ENCODE data around the gene TMED6. TPM values are rescaled to one million over a fixed set of nuclear protein-coding genes. Genes with fewer than 3 reads are reported as not detected.

TMED6 gene
- total RNA-seq, 4 donors from 2014 or later = 2.2 TPM; not detected in 3

- no peaks in the 10 kb centered on the region for H3K9me3 ChIP-seq
- WGBS, 2 donors (ENCODE audit: low coverage in 1 of 2) = 0% methylated on average over 10 to 16 of the region's 77 CpGs
- TF ChIP-seq POLR2A (IDR thresholded peaks at IDR 0.05) (peak; percentile 42 to 59), EP300 (IDR thresholded peaks at IDR 0.05) (no peak), CTCF (IDR thresholded peaks at IDR 0.05) (peak in 3 of 4 experiments; percentile 85 to 89 (median 89)), POLR2AphosphoS5 (IDR thresholded peaks at IDR 0.05) (peak; percentile 78)
- H3K27me3 ChIP-seq = no peaks in the 10 kb centered on the region
- H3K4me1 ChIP-seq = peaks cover 3 to 36% (median 17%) of the 10 kb centered on the region in 3 donors
- peak; percentile 98 for ATAC-seq
- peak within 1 kb of the TSS; percentile 80 to 95 (median 92) for H3K27ac ChIP-seq
- peaks cover 0 to 45% of the 10 kb centered on the region in 2 donors for H3K36me3 ChIP-seq
- peak within 1 kb of the TSS; percentile 89 to 92 for H3K4me3 ChIP-seq
These were observed 12.1 kb downstream of the TMED6 start, which contains the start of the genes COG8 and NIP7 for GRCh38 chr16:69339289-69340094. Gene COG8 (minus strand): TSS chr16:69339564. CDS start chr16:69339552, 12 bp downstream. Gene NIP7 (plus strand): TSS chr16:69339772. CDS start chr16:69339830, 58 bp downstream.

DNA sequence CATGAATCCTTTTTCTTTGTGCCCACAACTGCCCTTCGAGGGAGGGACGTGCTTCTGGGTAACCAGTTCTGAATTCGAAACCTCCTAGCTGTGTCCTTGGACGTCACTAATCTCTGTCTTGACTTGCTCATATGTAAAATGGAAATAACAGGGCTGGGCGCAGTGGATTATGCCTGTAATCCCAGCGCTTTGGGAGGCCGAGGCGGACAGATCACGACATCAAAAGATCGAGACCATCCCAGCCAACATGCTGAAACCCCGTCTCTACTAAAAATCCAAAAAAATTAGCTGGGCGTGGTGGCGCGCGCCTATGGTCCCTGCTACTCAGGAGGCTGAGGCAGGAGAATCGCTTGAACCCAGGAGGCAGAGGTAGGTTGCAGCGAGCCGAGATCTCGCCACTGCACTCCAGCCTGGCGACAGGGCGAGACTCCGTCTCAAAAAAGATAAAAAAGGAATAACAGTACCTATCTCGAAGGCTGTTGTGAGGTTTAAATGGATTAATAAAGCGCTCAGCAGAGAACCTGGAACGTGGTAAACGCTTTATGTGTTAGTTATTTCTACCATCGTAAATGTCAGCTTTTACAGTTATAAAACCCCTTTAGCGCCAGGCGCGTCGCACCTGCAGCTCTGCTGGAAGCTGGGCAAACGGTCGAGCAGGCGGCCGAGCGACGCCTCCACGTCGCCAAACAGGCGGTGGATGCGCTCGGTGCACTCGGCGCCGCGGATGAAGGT, 12.9 kb downstream of the TMED6 start:
- TF ChIP-seq EP300 (IDR thresholded peaks at IDR 0.05) (no peak), POLR2A (IDR thresholded peaks at IDR 0.05) (no peak), POLR2AphosphoS5 (IDR thresholded peaks at IDR 0.05) (no peak), CTCF (IDR thresholded peaks at IDR 0.05) (no peak)
- no peaks in the 10 kb centered on the region for H3K27me3 ChIP-seq
- H3K27ac ChIP-seq = peak overlapping the region; percentile 80 to 95 (median 92)
- ATAC-seq = no peak
- H3K4me3 ChIP-seq = peak overlapping the region; percentile 89 to 92
- H3K9me3 ChIP-seq = no peaks in the 10 kb centered on the region
- WGBS, 2 donors (ENCODE audit: low coverage in 1 of 2) = 22 to 30% methylated on average over 20 to 25 of the region's 46 CpGs
- H3K36me3 ChIP-seq = peaks cover 0 to 46% of the 10 kb centered on the region in 2 donors
- peaks cover 3 to 44% (median 17%) of the 10 kb centered on the region in 3 donors for H3K4me1 ChIP-seq

DNA sequence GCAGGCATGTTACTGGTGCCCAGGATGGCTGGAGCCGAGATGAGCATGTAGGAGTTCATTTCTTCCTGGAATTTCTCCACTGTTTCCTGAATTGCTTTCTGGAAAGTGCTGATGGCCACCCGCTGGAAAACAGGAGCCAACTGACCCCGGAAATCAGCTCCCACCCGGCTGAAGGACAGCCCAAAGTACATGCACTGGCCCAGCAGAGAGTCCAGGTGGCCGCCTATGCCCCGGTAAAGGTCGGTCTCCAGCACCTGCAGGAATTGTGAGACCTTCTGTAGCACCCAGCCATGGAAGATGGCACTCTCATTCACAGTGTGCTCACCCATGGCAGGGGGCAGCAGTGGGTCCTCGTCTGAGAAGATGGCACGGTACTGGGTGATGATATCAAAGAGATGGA, 16.9 kb downstream of the TMED6 start:
- H3K9me3 ChIP-seq = no peaks in the 10 kb centered on the region

More for the DNA sequence above, 16.9 kb downstream of the TMED6 start:
- Histone ChIP-seq H3K27ac (no peak overlapping the region), H3K27me3 (no peaks in the 10 kb centered on the region), H3K4me1 (peaks cover 0 to 59% (median 13%) of the 10 kb centered on the region in 3 donors), H3K4me3 (no peak overlapping the region), H3K36me3 (peaks cover 0 to 53% of the 10 kb centered on the region in 2 donors)
- WGBS, 2 donors (ENCODE audit: low coverage in 1 of 2) = 85% methylated on average over 5 of the region's 9 CpGs; no CpG with 5 or more reads in 1 of the 2 donors
- TF ChIP-seq POLR2A (IDR thresholded peaks at IDR 0.05) (no peak), EP300 (IDR thresholded peaks at IDR 0.05) (no peak), POLR2AphosphoS5 (IDR thresholded peaks at IDR 0.05) (no peak), CTCF (IDR thresholded peaks at IDR 0.05) (no peak)
- no peak for ATAC-seq

Data from gastroesophageal sphincter (tissue), 4 donors.